Activated CD4-positive, alpha-beta T cell treated with anti-CD3 and anti-CD28 coated beads, Interleukin-2, amount 10 ng/mL, durations not matched to agents 7 days and 5 days (primary cell): ENCODE data around the gene PPP1CB. TPM values are rescaled to one million over a fixed set of nuclear protein-coding genes. Genes with fewer than 3 reads are reported as not detected.

Source experiments
- CTCF ChIA-PET: fragments of 350-600 bp; sonication (Branson Sonifier 250); formaldehyde crosslinking; loops from one replicate; lab custom pipeline; 2021; ENCODE audit warnings: antibody characterized with exemption; lab: Charles Lee
- POLR2A ChIA-PET: fragments of 350-600 bp; sonication (Branson Sonifier 250); formaldehyde crosslinking; loops from one replicate; lab custom pipeline; 2021; ENCODE audit warnings: antibody characterized with exemption; lab: Charles Lee
- DNase-seq: peaks from one replicate; pipeline ENCODE4 v3.0.0-alpha.2; 2020
- H3K27ac Mint-ChIP-seq: one replicate; pipeline ENCODE4 v1.8.0; 2021; ENCODE audit warnings: mild to moderate bottlenecking, moderate library complexity, mixed read lengths
- H3K27me3 Mint-ChIP-seq: one replicate; pipeline ENCODE4 v1.8.0; 2021; ENCODE audit warnings: mixed read lengths
- H3K36me3 Mint-ChIP-seq: one replicate; pipeline ENCODE4 v1.8.0; 2021; ENCODE audit warnings: low read depth, mixed read lengths
- H3K4me1 Mint-ChIP-seq: one replicate; pipeline ENCODE4 v1.8.0; 2021; ENCODE audit warnings: mixed read lengths
- H3K4me3 Mint-ChIP-seq: one replicate; pipeline ENCODE4 v1.8.0; 2021; ENCODE audit warnings: mild to moderate bottlenecking, moderate library complexity, mixed read lengths
- H3K9me3 Mint-ChIP-seq: one replicate; pipeline ENCODE4 v1.8.0; 2021; ENCODE audit warnings: mixed read lengths
- total RNA-seq, 2 experiments: library from RNA; stranded (reverse); gene quantifications; one replicate each; pipeline ENCODE4 v1.2.3, GENCODE V29; 2021

The PPP1CB gene
- total RNA-seq = 100 to 1,000 TPM; 171 to 188 TPM

GRCh38 chr2:28751252-28751955 is at the start of gene PPP1CB:
Gene PPP1CB (plus strand): TSS chr2:28751830. CDS start chr2:28752125, 295 bp downstream.
- POLR2A ChIA-PET = interaction anchor here (0.6 to 1.3 kb wide), 3 partner anchors 22 to 157 kb away, joined by 4 to 12 read pairs (median 4); no protein-coding TSS in a partner anchor
- H3K27ac Mint-ChIP-seq = peak within 1 kb of the TSS; percentile 98
- H3K9me3 Mint-ChIP-seq = no peaks in the 10 kb centered on the region
- H3K27me3 Mint-ChIP-seq = no peaks in the 10 kb centered on the region
- peak within 1 kb of the TSS; percentile 83 for H3K4me3 Mint-ChIP-seq
- H3K4me1 Mint-ChIP-seq = peaks cover 53% of the 10 kb centered on the region
- CTCF ChIA-PET = interaction anchor here (0.6 to 7.6 kb wide), 15 partner anchors 9 to 185 kb away, joined by 3 to 41 read pairs (median 4); partner anchors contain the start of gene WDR43
- DNase-seq = peak; percentile 94
- peaks cover 9% of the 10 kb centered on the region for H3K36me3 Mint-ChIP-seq

GRCh38 chr2:28702415-28702861 is 49.2 kb upstream of the PPP1CB start:
- Mint-ChIP-seq H3K27me3 (peaks cover 1% of the 10 kb centered on the region), H3K4me3 (no peak overlapping the region), H3K27ac (no peak overlapping the region), H3K9me3 (peaks cover 20% of the 10 kb centered on the region), H3K36me3 (peaks cover 9% of the 10 kb centered on the region), H3K4me1 (peaks cover 11% of the 10 kb centered on the region)
- POLR2A ChIA-PET = no interaction called here
- DNase-seq = no peak
- CTCF ChIA-PET = interaction anchor here (0.9 to 1.2 kb wide), 2 partner anchors 8 to 19 kb away, joined by 4 read pairs; no protein-coding TSS in a partner anchor

GRCh38 chr2:28702878-28703277 is 48.8 kb upstream of the PPP1CB start:
- DNase-seq = no peak
- Mint-ChIP-seq H3K36me3 (peaks cover 9% of the 10 kb centered on the region), H3K27me3 (peaks cover 1% of the 10 kb centered on the region), H3K4me3 (no peak overlapping the region), H3K4me1 (peaks cover 11% of the 10 kb centered on the region), H3K9me3 (peaks cover 20% of the 10 kb centered on the region), H3K27ac (no peak overlapping the region)
- CTCF ChIA-PET = interaction anchor here (0.9 kb wide), 1 partner anchor 8 kb away, joined by 4 read pairs; no protein-coding TSS in a partner anchor
- POLR2A ChIA-PET = no interaction called here

DNA sequence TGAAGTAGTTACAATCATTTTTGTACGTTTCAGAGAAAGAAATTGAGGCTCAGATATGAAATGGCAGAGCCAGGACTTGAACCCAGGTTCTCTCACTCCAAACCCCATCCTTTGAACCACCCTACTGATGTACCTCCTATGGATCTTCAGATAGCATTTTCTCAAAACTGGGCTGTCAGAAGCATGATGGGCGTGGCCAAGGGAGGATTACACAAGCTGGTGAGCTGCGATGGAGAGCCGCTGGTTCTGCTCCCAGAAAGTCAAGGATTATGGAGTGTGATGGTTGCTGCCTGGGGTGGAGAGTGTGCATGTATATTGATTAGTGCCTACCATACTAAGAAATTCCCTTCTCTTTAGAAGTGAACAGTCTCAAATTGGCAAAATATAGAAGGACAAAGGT is 47.0 kb upstream of the PPP1CB start:
- Mint-ChIP-seq H3K9me3 (peaks cover 20% of the 10 kb centered on the region), H3K27ac (no peak overlapping the region), H3K36me3 (peaks cover 9% of the 10 kb centered on the region), H3K4me3 (no peak overlapping the region), H3K27me3 (no peaks in the 10 kb centered on the region), H3K4me1 (peaks cover 11% of the 10 kb centered on the region)
- DNase-seq = no peak
- CTCF ChIA-PET = no interaction called here
- POLR2A ChIA-PET = no interaction called here

GRCh38 chr2:28705751-28706440 is 45.7 kb upstream of the PPP1CB start:
- Mint-ChIP-seq H3K9me3 (peaks cover 20% of the 10 kb centered on the region), H3K4me3 (no peak overlapping the region), H3K27me3 (no peaks in the 10 kb centered on the region), H3K36me3 (peaks cover 9% of the 10 kb centered on the region), H3K4me1 (peaks cover 11% of the 10 kb centered on the region), H3K27ac (no peak overlapping the region)
- ChIA-PET CTCF (interaction anchor here (1.0 to 1.2 kb wide), 2 partner anchors 9 to 24 kb away, joined by 3 read pairs; no protein-coding TSS in a partner anchor), POLR2A (no interaction called here)
- no peak for DNase-seq

GRCh38 chr2:28707592-28707991 is 44.0 kb upstream of the PPP1CB start:
- POLR2A ChIA-PET = no interaction called here
- CTCF ChIA-PET = interaction anchor here (1.0 kb wide), 1 partner anchor 9 kb away, joined by 3 read pairs; no protein-coding TSS in a partner anchor
- no peaks in the 10 kb centered on the region for H3K27me3 Mint-ChIP-seq
- DNase-seq = no peak
- no peak overlapping the region for H3K27ac Mint-ChIP-seq
- peaks cover 6% of the 10 kb centered on the region for H3K4me1 Mint-ChIP-seq
- peaks cover 7% of the 10 kb centered on the region for H3K36me3 Mint-ChIP-seq
- peaks cover 20% of the 10 kb centered on the region for H3K9me3 Mint-ChIP-seq
- H3K4me3 Mint-ChIP-seq = no peak overlapping the region

GRCh38 chr2:28709101-28709500 is 42.5 kb upstream of the PPP1CB start:
- H3K36me3 Mint-ChIP-seq = peaks cover 4% of the 10 kb centered on the region
- H3K9me3 Mint-ChIP-seq = peaks cover 16% of the 10 kb centered on the region
- H3K4me3 Mint-ChIP-seq = no peak overlapping the region
- H3K27ac Mint-ChIP-seq = no peak overlapping the region
- no peak for DNase-seq
- ChIA-PET POLR2A (no interaction called here), CTCF (interaction anchor here (0.8 kb wide), 1 partner anchor 10 kb away, joined by 4 read pairs; no protein-coding TSS in a partner anchor)
- H3K4me1 Mint-ChIP-seq = peaks cover 9% of the 10 kb centered on the region
- H3K27me3 Mint-ChIP-seq = no peaks in the 10 kb centered on the region

- H3K4me1 Mint-ChIP-seq = peaks cover 4% of the 10 kb centered on the region
- H3K4me3 Mint-ChIP-seq = no peak overlapping the region
- CTCF ChIA-PET = interaction anchor here (0.6 kb wide), 1 partner anchor 136 kb away, joined by 3 read pairs; no protein-coding TSS in a partner anchor
- DNase-seq = no peak
- H3K36me3 Mint-ChIP-seq = peaks cover under 1% of the 10 kb centered on the region
- no peak overlapping the region for H3K27ac Mint-ChIP-seq
- H3K27me3 Mint-ChIP-seq = no peaks in the 10 kb centered on the region
- peaks cover 6% of the 10 kb centered on the region for H3K9me3 Mint-ChIP-seq
- POLR2A ChIA-PET = no interaction called here
These were observed 41.1 kb upstream of the PPP1CB start for GRCh38 chr2:28710545-28710944.

DNA sequence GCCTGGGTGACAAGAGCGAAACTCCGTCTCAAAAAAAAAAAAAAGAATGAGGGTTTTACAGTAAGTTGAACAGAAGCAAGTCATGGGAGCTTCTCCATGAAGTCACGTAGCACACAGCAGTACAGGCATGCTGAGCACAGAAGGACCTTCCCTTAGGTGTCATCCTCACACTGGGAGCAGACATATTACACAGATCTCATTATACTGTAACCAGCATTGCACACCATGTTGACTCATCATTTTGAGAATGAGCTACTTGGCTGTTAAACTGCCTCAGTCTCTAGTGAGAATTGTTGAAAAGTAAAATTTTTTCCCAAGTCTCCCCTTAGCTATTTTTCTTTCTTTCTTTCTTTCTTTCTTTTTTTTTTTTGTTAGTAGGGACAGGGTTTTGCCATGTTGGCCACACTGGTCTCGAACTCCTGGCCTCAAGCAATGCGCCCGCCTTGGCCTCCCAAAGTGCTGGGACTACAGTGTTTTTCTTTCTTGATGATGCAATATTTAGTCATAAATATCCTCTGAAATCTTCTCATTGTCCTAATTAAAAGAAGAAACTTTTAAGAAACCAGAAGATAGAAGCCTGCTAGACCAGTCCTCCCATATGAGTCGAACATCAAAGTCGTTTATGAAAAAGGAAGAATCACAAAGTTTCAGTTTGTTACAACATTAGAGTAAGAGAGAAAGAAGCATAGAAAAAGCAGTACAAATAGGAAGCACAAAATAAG is 37.9 kb upstream of the PPP1CB start:
- Mint-ChIP-seq H3K36me3 (no peaks in the 10 kb centered on the region), H3K9me3 (no peaks in the 10 kb centered on the region), H3K27me3 (no peaks in the 10 kb centered on the region), H3K4me1 (peaks cover 6% of the 10 kb centered on the region), H3K27ac (no peak overlapping the region), H3K4me3 (no peak overlapping the region)
- POLR2A ChIA-PET = no interaction called here
- no peak for DNase-seq
- CTCF ChIA-PET = interaction anchor here (0.6 to 1.4 kb wide), 2 partner anchors 20 to 31 kb away, joined by 3 to 5 read pairs; no protein-coding TSS in a partner anchor

- ChIA-PET CTCF (no interaction called here), POLR2A (no interaction called here)
- no peak overlapping the region for H3K4me3 Mint-ChIP-seq
- no peaks in the 10 kb centered on the region for H3K36me3 Mint-ChIP-seq
- peaks cover 6% of the 10 kb centered on the region for H3K4me1 Mint-ChIP-seq
- no peaks in the 10 kb centered on the region for H3K27me3 Mint-ChIP-seq
- no peaks in the 10 kb centered on the region for H3K9me3 Mint-ChIP-seq
- no peak overlapping the region for H3K27ac Mint-ChIP-seq
- no peak for DNase-seq
These were observed 35.3 kb upstream of the PPP1CB start for GRCh38 chr2:28716265-28716865.

DNA sequence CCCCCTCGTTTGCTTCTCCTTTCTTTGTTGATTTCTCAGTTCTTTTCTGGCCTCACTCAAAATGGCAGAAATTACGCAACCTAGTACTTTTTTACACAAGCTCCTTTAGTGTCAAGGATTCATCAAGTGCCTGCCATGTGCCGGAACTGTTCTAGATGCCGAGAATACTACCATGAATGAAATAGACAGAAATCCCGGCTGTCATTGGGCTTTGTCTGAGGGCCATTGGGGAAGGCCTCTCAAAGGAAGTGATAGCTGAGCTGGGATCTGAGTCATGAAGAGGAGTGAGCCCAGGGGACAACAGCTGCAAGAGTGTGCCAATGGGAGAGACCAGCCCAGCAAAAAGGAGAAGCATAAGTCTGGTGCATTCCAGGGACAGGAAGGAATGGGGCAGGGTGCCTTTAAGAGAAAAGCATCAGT is 34.3 kb upstream of the PPP1CB start:
- DNase-seq = no peak
- H3K9me3 Mint-ChIP-seq = no peaks in the 10 kb centered on the region
- ChIA-PET CTCF (interaction anchor here (1.0 kb wide), 1 partner anchor 112 kb away, joined by 3 read pairs; no protein-coding TSS in a partner anchor), POLR2A (no interaction called here)
- H3K27ac Mint-ChIP-seq = no peak overlapping the region
- no peaks in the 10 kb centered on the region for H3K36me3 Mint-ChIP-seq
- H3K4me3 Mint-ChIP-seq = no peak overlapping the region
- H3K27me3 Mint-ChIP-seq = no peaks in the 10 kb centered on the region
- H3K4me1 Mint-ChIP-seq = peaks cover 6% of the 10 kb centered on the region

GRCh38 chr2:28720345-28720744 is 31.3 kb upstream of the PPP1CB start:
- ChIA-PET POLR2A (no interaction called here), CTCF (interaction anchor here (0.9 to 1.8 kb wide), 5 partner anchors 13 to 154 kb away, joined by 3 to 4 read pairs (median 3); no protein-coding TSS in a partner anchor)
- Mint-ChIP-seq H3K36me3 (no peaks in the 10 kb centered on the region), H3K4me3 (no peak overlapping the region), H3K27me3 (no peaks in the 10 kb centered on the region), H3K27ac (no peak overlapping the region), H3K9me3 (no peaks in the 10 kb centered on the region), H3K4me1 (peaks cover 2% of the 10 kb centered on the region)
- DNase-seq = no peak
